NB4 (cell line): ENCODE data around the gene HAPLN3.

Source experiments
- CTCF ChIP-seq: IDR thresholded peaks from one replicate; pipeline ENCODE4 v1.5.1; 2012; ENCODE audit warnings: low read depth, low read length
- MAX ChIP-seq: IDR thresholded peaks from 2 replicates; pipeline ENCODE4 v1.6.1; 2011; ENCODE audit warnings: low read depth, low read length

GRCh38 chr15:88911766-88912118 lies 16.4 kb upstream of the HAPLN3 start:
- TF ChIP-seq CTCF = no peak
- TF ChIP-seq MAX = no peak
